HG02852 (cell line): ENCODE measurements around the gene COPS9.

Experiments used
- ATAC-seq: cut with Tn5 transposase; IDR thresholded peaks from one replicate; pipeline ENCODE4 v1.9.1; 2021; ENCODE audit warnings: mild to moderate bottlenecking, moderate library complexity; ENCODE audit not compliant: unreplicated experiment

COPS9 gene

DNA sequence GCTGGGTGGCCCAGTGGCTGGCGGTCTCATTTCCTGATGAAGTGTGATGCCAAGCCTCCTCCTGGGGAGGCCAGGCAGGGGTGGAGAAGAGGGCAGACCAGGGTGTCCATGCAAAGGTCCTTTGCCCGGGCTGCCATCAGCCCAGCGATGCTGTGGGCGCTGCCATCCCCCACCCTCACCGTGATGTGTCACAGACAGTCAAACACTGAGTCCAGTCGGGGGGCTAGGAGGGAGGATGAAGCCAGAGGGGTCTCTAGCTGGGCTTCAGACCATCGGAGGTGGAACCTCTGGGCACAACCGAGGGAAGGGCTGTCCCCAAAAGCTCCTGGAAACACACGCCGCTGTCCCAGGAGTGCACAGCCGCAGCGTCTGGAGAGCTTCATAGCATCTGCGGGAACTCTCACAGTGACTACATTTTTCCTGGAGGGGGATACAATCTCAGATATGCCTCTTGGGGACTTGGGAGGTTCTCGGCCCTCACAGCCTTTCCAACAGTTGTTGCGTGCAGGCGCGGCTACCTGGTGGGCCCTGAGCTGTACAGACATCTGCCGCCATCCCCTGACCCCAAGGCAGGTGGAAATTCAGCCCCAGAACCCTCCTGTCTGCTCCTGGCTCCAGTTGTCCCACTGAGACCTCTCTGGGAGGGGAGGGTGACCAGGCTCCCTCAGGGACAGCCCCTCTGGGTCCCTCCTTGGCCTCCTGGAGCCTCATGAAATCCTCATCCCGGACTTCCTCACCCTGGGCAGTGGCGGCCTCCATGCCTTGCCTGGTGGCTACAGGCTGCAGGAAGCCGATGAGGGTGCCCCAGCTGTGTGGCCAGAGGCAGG is 30.9 kb upstream of the COPS9 start:
- no peak for ATAC-seq

- ATAC-seq, result no peak
These were observed 30.1 kb upstream of the COPS9 start for GRCh38 chr2:240166191-240166590.

DNA sequence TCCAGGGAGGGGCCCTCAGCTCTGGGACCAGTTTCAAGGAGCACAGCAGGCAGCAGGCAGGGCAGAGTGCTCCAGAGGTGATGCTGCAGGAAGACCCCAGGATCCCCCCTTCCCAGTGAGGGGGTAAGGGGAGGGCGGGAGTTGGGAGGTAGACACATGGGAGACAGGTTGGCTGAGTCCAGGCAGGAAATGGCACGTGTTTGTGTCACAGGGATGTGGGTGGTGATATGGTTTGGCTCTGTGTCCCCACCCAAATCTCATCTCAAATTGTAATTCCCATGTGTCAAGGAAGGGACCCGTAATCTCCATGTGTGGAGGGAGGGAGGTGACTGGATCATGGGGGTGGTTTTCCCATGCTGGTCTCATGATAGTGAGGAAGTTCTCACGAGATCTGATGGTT is 29.6 kb upstream of the COPS9 start:
- no peak for ATAC-seq

GRCh38 chr2:240165034-240165433 is 28.9 kb upstream of the COPS9 start:
- no peak for ATAC-seq

DNA sequence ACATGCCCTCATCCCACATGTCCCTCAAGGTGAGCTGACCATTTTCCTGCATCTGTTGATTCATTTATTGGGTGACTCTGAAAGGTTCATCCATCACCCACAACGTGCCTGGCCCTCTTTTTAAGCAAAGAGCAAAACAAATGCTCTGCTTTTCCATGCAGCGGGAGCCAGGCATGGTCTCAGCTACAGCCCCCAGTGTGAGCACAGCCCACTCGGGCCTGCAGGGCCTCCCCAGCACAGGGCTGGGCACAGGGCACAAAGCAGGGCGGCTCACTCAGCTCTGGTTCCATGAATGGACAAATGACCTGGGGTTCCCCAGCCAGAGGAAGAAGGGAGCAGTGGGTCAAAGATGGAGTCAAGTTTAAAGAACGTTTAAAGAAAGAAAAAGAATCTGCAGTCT is 28.5 kb upstream of the COPS9 start:
- ATAC-seq, result no peak

DNA sequence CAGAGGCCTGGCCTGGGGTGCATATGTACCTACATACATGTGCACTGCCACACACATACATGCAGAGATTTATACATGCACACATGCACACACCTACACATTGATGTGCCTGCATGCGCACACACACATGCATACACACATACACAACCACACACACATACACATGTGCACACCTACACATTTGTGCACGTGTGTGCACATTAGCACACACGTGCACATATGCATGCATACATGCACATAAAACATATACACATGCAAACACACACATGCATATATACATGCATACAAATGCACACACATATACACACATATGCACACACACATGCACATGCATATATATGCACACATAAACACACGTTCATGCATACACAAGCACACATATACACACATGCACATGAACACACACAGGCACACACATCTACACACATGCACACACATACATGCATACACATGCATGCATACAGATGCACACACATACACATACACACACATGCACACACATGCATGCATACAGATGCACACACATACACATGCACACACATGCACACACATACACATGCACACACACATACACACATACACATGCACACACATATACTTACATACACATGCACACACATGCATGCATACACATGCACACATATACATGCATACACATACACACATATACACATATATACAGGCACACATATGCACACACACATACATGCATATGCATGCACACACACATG is 27.9 kb upstream of the COPS9 start:
- no peak for ATAC-seq

GRCh38 chr2:240162939-240163714 is 27.0 kb upstream of the COPS9 start:
- no peak for ATAC-seq

GRCh38 chr2:240162531-240162930 is 26.4 kb upstream of the COPS9 start:
- no peak for ATAC-seq

GRCh38 chr2:240162032-240162431 is 25.9 kb upstream of the COPS9 start:
- ATAC-seq, result no peak

DNA sequence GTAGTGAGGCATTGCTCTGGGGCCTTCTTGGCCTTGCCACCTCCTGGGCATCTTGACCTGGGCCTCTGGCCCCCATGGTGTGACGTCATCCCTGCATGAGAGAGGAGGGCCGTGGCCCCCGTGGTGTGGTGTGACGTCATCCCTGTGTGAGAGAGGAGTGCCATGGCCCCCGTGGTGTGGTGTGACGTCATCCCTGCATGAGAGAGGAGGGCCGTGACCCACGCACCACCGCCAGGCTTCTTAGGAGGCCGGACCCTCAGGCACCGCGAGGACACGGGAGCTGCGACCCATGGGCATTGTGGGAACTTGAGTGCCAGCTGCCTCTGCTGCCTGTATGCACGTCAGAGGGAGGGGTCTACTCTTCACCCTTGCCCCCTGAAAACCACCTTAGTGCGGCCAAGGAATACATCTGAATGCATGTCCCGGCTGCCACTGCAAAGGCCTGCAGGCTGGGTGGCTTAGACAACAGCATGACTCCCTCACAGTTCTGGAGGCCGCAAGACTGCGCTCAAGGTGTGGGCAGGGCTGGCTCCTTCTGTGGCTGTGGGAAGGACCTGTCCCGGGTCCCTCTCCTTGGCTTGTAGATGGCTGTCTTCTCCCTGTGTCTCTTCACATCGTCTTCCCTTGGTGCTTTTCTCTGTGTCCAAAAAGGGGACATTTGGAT is 25.1 kb upstream of the COPS9 start:
- no peak for ATAC-seq

GRCh38 chr2:240160291-240161086 is 24.4 kb upstream of the COPS9 start:
- no peak for ATAC-seq

DNA sequence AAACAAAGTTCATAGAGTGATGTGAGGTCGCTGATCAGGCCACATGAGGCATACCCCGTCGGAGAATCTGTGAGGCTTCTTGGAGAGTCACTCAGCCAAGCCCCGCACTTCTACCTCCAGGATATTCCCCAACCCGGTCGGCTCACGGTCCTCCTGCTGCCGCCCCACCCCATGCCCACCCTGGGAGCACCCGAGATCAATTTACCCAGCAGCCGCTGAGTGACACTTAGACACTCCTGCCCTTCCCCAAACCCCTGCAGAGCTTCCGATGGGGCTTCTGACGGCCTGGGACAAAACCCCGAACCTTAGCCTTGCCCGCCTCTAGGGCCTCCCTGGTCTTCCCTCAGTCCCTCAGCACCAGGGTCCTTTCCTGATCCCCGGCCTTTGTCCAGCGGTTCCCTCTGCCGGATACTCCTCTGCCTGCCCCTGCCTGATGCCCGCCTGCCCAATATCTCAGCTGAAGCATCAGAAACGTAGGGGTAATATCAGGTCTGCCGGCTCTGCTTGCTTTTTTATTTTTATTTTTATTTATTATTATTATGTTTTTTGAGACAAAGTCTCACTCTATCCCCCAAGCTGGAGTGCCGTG is 23.2 kb upstream of the COPS9 start:
- no peak for ATAC-seq

- ATAC-seq, result no peak
These were observed 21.0 kb upstream of the COPS9 start for GRCh38 chr2:240157147-240157470.

- no peak for ATAC-seq
These were observed 20.5 kb upstream of the COPS9 start for GRCh38 chr2:240156435-240157146.

- ATAC-seq, result no peak
These were observed 19.8 kb upstream of the COPS9 start for GRCh38 chr2:240155745-240156390.

- no peak for ATAC-seq
These were observed 19.1 kb upstream of the COPS9 start for GRCh38 chr2:240155048-240155744.

DNA sequence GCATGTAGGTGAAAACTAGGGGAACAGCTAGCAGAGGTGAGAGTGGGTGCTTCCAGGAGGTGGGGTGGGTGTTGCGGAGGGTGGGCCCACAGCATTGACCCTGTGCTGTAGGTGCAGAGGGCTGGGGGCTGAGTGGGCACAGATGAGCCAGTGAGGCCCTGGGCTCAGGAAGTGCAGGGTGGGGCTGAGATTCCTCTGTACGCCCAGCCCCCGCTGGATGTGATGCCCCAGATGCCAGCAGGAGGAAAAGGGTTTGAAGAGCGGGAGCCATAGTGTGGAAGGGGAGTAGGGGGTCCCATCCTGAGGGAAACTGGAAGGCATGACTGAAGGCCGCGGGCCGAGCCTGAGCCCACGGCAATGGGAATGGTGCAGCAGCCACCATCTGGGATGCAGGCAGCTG is 18.5 kb upstream of the COPS9 start:
- ATAC-seq, result no peak

DNA sequence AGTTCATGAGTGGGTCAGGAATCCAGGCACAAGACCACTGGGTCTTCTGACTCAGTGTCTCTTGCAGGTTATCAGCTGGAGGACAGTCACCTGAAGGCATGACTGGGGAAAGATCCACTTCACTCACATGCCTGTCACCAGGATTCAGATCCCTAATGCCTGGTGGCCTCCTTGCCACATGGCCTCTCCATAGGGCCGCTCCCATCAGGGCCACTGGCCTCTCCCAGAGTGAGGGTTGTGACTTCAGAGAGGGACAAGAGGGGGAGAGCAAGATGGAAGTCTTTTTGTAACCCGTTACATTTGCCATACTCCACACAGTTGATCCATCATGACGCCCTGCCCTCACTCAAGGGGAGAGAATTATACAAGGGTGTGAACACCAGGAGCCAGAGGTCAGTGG is 17.3 kb upstream of the COPS9 start:
- ATAC-seq, result no peak
